Mesenchymal stem cell (in vitro differentiated cells and primary cell): ENCODE results near the gene DUSP1.

ENCODE experiments used
- DNase-seq: peaks from one replicate; pipeline ENCODE4 v3.0.0-alpha.2; 2013
- H2AFZ ChIP-seq: one replicate; pipeline ENCODE4 v1.6.1; 2013; ENCODE audit warnings: low read depth, mild to moderate bottlenecking, control low read depth, inconsistent platforms, low read length, moderate library complexity
- H2AK5ac ChIP-seq: 2 replicates; pipeline ENCODE4 v1.6.1; 2013; ENCODE audit warnings: low read length, moderate library complexity, mild to moderate bottlenecking, inconsistent platforms; ENCODE audit not compliant: severe bottlenecking
- H2BK120ac ChIP-seq: one replicate; pipeline ENCODE4 v1.6.1; 2013; ENCODE audit warnings: low read depth, mild to moderate bottlenecking, inconsistent platforms, low read length, moderate library complexity
- H2BK12ac ChIP-seq, 2 experiments: one replicate each; pipeline ENCODE4 v1.6.1; 2013; ENCODE audit warnings: inconsistent platforms in 2 of 2, low read length in 2 of 2, mild to moderate bottlenecking in 2 of 2, moderate library complexity in 2 of 2, control low read depth in 1 of 2
- H2BK15ac ChIP-seq: one replicate; pipeline ENCODE4 v1.6.1; 2013; ENCODE audit warnings: mild to moderate bottlenecking, low read depth, inconsistent platforms; ENCODE audit not compliant: poor library complexity, severe bottlenecking
- H2BK5ac ChIP-seq: 2 replicates; pipeline ENCODE4 v1.6.1; 2013; ENCODE audit warnings: low read depth, mild to moderate bottlenecking, low read length, control low read depth, inconsistent platforms; ENCODE audit not compliant: poor library complexity, severe bottlenecking
- H3K14ac ChIP-seq, 2 experiments: one replicate each; pipeline ENCODE4 v1.6.1; 2013; ENCODE audit warnings: inconsistent platforms in 2 of 2, low read length in 2 of 2, control low read depth in 1 of 2, mild to moderate bottlenecking in 1 of 2, moderate library complexity in 1 of 2
- H3K18ac ChIP-seq, 2 experiments: one replicate each; pipeline ENCODE4 v1.6.1; 2013; ENCODE audit warnings: inconsistent platforms in 2 of 2, low read length in 2 of 2, control low read depth in 1 of 2, low read depth in 1 of 2, mild to moderate bottlenecking in 1 of 2
- H3K23ac ChIP-seq, 2 experiments: one replicate each; pipeline ENCODE4 v1.6.1; 2013; ENCODE audit warnings: inconsistent platforms in 2 of 2, low read length in 2 of 2, mild to moderate bottlenecking in 2 of 2, moderate library complexity in 2 of 2, control low read depth in 1 of 2
- H3K27ac ChIP-seq: 2 replicates; pipeline ENCODE4 v1.5.1; 2013; ENCODE audit warnings: mild to moderate bottlenecking, moderate library complexity, low read length, control low read depth, inconsistent platforms; ENCODE audit not compliant: poor library complexity, severe bottlenecking
- H3K27me3 ChIP-seq, 2 experiments: 2 replicates each; pipeline versions ENCODE4 v1.6.1 to v1.7.0; 2013; ENCODE audit warnings: low read length in 2 of 2, mild to moderate bottlenecking in 2 of 2, moderate library complexity in 2 of 2, control low read depth in 1 of 2, inconsistent platforms in 1 of 2; ENCODE audit not compliant: control insufficient read depth in 1 of 2, insufficient read depth in 1 of 2
- H3K36me3 ChIP-seq, 2 experiments: 2 replicates each; pipeline versions ENCODE4 v1.6.1 to v1.7.0; 2013; ENCODE audit warnings: low read length in 2 of 2, control low read depth in 1 of 2, inconsistent platforms in 1 of 2, low read depth in 1 of 2, mild to moderate bottlenecking in 1 of 2; ENCODE audit not compliant: insufficient read depth in 2 of 2, control insufficient read depth in 1 of 2
- H3K4ac ChIP-seq, 2 experiments: one replicate each; pipeline ENCODE4 v1.6.1; 2013; ENCODE audit warnings: inconsistent platforms in 2 of 2, low read length in 2 of 2, mild to moderate bottlenecking in 2 of 2, moderate library complexity in 2 of 2, control low read depth in 1 of 2, low read depth in 1 of 2
- H3K4me1 ChIP-seq: 2 replicates; pipeline ENCODE4 v1.6.1; 2013; ENCODE audit warnings: low read depth, low read length, control low read depth; ENCODE audit not compliant: control insufficient read depth, insufficient read depth
- H3K4me2 ChIP-seq: 2 replicates; pipeline ENCODE4 v1.6.1; 2013; ENCODE audit warnings: low read length, mild to moderate bottlenecking, inconsistent platforms; ENCODE audit not compliant: poor library complexity, severe bottlenecking
- H3K4me3 ChIP-seq, 2 experiments: 2 replicates each; pipeline versions ENCODE4 v1.5.1 to v1.7.0; 2013; ENCODE audit warnings: low read length in 2 of 2, mild to moderate bottlenecking in 2 of 2, control low read depth in 1 of 2, low read depth in 1 of 2; ENCODE audit not compliant: insufficient read depth in 1 of 2
- H3K79me1 ChIP-seq: replicated peaks from 2 replicates; pipeline ENCODE4 v1.6.1; 2013; ENCODE audit warnings: mild to moderate bottlenecking, control low read depth, low read length, inconsistent platforms; ENCODE audit not compliant: poor library complexity, severe bottlenecking
- H3K9ac ChIP-seq: 2 replicates; pipeline ENCODE4 v1.7.0; 2013; ENCODE audit warnings: mild to moderate bottlenecking, low read length, moderate library complexity
- H3K9me3 ChIP-seq: 2 replicates; pipeline ENCODE4 v1.7.0; 2013; ENCODE audit warnings: mild to moderate bottlenecking, low read length; ENCODE audit not compliant: control insufficient read depth
- H4K8ac ChIP-seq: one replicate; pipeline ENCODE4 v1.6.1; 2013; ENCODE audit warnings: inconsistent platforms, mild to moderate bottlenecking, low read length, moderate library complexity
- H4K91ac ChIP-seq: one replicate; pipeline ENCODE4 v1.6.1; 2013; ENCODE audit warnings: mild to moderate bottlenecking, low read length, inconsistent platforms
- WGBS: methylation state at CpG from one replicate; pipeline ENCODE4 v1.1.7; 2013; ENCODE audit warnings: mixed read lengths; 5-methylcytosine and 5-hydroxymethylcytosine counted together

DUSP1 gene

GRCh38 chr5:172749881-172750633 lies 20.9 kb downstream of the DUSP1 start:
- no peak overlapping the region for H3K4me2 ChIP-seq
- no peak overlapping the region for H3K27ac ChIP-seq
- H2BK15ac ChIP-seq = peak overlapping the region; percentile 90
- H2BK5ac ChIP-seq = no peak overlapping the region
- no peak overlapping the region for H2AK5ac ChIP-seq
- no peak overlapping the region for H3K4ac ChIP-seq
- peaks cover 5% of the 10 kb centered on the region for H3K4me1 ChIP-seq
- no peak overlapping the region for H3K9ac ChIP-seq
- WGBS = 86% methylated on average over 17 of the region's 19 CpGs
- H3K27me3 ChIP-seq = no peaks in the 10 kb centered on the region
- H2BK12ac ChIP-seq = peak overlapping the region in 1 of 2 experiments; percentile 64
- no peaks in the 10 kb centered on the region for H3K36me3 ChIP-seq
- H2BK120ac ChIP-seq = no peak overlapping the region
- no peak for DNase-seq
- no peak overlapping the region for H2AFZ ChIP-seq
- H4K91ac ChIP-seq = peak overlapping the region; percentile 59
- no peaks in the 10 kb centered on the region for H3K79me1 ChIP-seq
- H4K8ac ChIP-seq = no peak overlapping the region
- H3K4me3 ChIP-seq = no peak overlapping the region
- H3K23ac ChIP-seq = no peak overlapping the region
- peak overlapping the region in 1 of 2 experiments; percentile 89 for H3K14ac ChIP-seq
- H3K18ac ChIP-seq = peak overlapping the region in 1 of 2 experiments; percentile 14
- H3K9me3 ChIP-seq = peaks cover 5% of the 10 kb centered on the region

- no peak overlapping the region for H3K4me3 ChIP-seq
- WGBS = 97% methylated on average over 7 of the region's 7 CpGs
- no peak for DNase-seq
- H3K14ac ChIP-seq = no peak overlapping the region
- H3K23ac ChIP-seq = no peak overlapping the region
- no peak overlapping the region for H3K27ac ChIP-seq
- H2BK5ac ChIP-seq = no peak overlapping the region
- H3K4ac ChIP-seq = no peak overlapping the region
- no peaks in the 10 kb centered on the region for H3K79me1 ChIP-seq
- no peak overlapping the region for H3K9ac ChIP-seq
- H3K4me1 ChIP-seq = peaks cover 5% of the 10 kb centered on the region
- no peak overlapping the region for H2AK5ac ChIP-seq
- no peak overlapping the region for H2BK120ac ChIP-seq
- no peak overlapping the region for H2BK15ac ChIP-seq
- H2BK12ac ChIP-seq = peak overlapping the region in 1 of 2 experiments; percentile 59
- H3K36me3 ChIP-seq = no peaks in the 10 kb centered on the region
- H3K27me3 ChIP-seq = no peaks in the 10 kb centered on the region
- no peak overlapping the region for H3K4me2 ChIP-seq
- H3K9me3 ChIP-seq = peaks cover 5% of the 10 kb centered on the region
- H3K18ac ChIP-seq = no peak overlapping the region
- peak overlapping the region; percentile 19 for H4K8ac ChIP-seq
- H2AFZ ChIP-seq = no peak overlapping the region
- no peak overlapping the region for H4K91ac ChIP-seq
These were observed 21.9 kb downstream of the DUSP1 start for GRCh38 chr5:172749076-172749475.

GRCh38 chr5:172748341-172748843 lies 22.6 kb downstream of the DUSP1 start:
- Histone ChIP-seq H2BK12ac (peak overlapping the region in 1 of 2 experiments; percentile 45), H3K4ac (peak overlapping the region in 1 of 2 experiments; percentile 61), H2AK5ac (no peak overlapping the region), H3K9me3 (peaks cover 5% of the 10 kb centered on the region), H4K91ac (peak overlapping the region; percentile 23), H3K14ac (no peak overlapping the region), H3K36me3 (no peaks in the 10 kb centered on the region), H2BK5ac (no peak overlapping the region), H3K23ac (no peak overlapping the region), H3K4me1 (peaks cover 5% of the 10 kb centered on the region), H3K79me1 (no peaks in the 10 kb centered on the region), H4K8ac (peak overlapping the region; percentile 52), H2AFZ (peak overlapping the region; percentile 39), H3K27me3 (no peaks in the 10 kb centered on the region), H3K9ac (no peak overlapping the region), H2BK120ac (no peak overlapping the region), H3K4me2 (peak overlapping the region; percentile 40), H3K18ac (peak overlapping the region; percentile 17 to 73), H3K27ac (no peak overlapping the region), H3K4me3 (no peak overlapping the region), H2BK15ac (peak overlapping the region; percentile 4)
- 55% methylated on average over 36 of the region's 36 CpGs for WGBS
- DNase-seq = peak; percentile 87

GRCh38 chr5:172747471-172747870 lies 23.5 kb downstream of the DUSP1 start:
- WGBS = 67% methylated on average over 3 of the region's 3 CpGs
- Histone ChIP-seq H3K27me3 (no peaks in the 10 kb centered on the region), H2BK12ac (peak overlapping the region in 1 of 2 experiments; percentile 34), H3K18ac (no peak overlapping the region), H2AK5ac (no peak overlapping the region), H2BK5ac (no peak overlapping the region), H3K9ac (no peak overlapping the region), H3K14ac (no peak overlapping the region), H3K36me3 (no peaks in the 10 kb centered on the region), H3K4me3 (no peak overlapping the region), H4K91ac (no peak overlapping the region), H2BK120ac (no peak overlapping the region), H2BK15ac (no peak overlapping the region), H3K4me2 (no peak overlapping the region), H3K9me3 (peaks cover 5% of the 10 kb centered on the region), H3K4me1 (peaks cover 5% of the 10 kb centered on the region), H2AFZ (no peak overlapping the region), H3K23ac (no peak overlapping the region), H3K4ac (no peak overlapping the region), H3K27ac (no peak overlapping the region), H3K79me1 (no peaks in the 10 kb centered on the region), H4K8ac (no peak overlapping the region)
- DNase-seq = no peak
